ENCODE results near the gene NCK1. TPM values are rescaled to one million over a fixed set of nuclear protein-coding genes. Genes with fewer than 3 reads are reported as not detected.

The NCK1 gene
- total RNA-seq, 1 donor from 2014 or later, result 43.7 TPM

DNA sequence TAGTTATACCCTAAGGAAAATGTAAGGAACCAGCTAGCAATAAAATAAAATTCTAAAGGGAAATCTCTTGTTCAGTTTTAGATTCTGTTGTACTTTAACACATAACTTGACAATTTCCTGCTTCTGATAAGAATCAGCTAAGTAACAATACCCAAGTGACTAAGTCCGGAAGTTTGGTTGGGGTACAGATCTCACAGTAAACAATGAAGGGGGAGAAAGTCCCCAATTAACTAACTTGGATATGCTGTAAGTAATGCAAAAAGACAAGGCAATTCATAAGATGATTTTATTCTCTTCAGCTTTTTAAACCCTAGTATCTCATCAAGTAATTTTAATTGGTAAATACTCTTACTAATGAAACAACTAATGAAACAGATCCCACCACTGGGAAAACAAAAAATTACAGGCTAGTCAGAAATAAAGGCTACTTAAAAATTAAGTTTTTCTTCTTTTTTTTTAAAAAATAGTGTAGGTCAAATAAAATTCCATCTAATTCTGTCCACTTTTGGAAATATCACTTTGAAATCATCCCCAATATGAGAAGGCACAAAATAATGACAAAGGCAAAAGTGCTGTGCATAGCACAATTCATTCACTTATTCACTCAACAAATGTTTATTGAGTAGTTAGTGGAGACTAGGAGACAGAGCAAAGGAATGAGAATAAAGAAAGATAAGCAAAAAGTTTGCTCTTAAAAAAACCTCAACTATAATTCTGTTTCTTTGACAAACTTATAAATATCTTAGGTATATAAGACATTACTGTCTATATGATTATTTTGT lies 58.0 kb downstream of the NCK1 start:
- TF ChIP-seq, protein P1, sequence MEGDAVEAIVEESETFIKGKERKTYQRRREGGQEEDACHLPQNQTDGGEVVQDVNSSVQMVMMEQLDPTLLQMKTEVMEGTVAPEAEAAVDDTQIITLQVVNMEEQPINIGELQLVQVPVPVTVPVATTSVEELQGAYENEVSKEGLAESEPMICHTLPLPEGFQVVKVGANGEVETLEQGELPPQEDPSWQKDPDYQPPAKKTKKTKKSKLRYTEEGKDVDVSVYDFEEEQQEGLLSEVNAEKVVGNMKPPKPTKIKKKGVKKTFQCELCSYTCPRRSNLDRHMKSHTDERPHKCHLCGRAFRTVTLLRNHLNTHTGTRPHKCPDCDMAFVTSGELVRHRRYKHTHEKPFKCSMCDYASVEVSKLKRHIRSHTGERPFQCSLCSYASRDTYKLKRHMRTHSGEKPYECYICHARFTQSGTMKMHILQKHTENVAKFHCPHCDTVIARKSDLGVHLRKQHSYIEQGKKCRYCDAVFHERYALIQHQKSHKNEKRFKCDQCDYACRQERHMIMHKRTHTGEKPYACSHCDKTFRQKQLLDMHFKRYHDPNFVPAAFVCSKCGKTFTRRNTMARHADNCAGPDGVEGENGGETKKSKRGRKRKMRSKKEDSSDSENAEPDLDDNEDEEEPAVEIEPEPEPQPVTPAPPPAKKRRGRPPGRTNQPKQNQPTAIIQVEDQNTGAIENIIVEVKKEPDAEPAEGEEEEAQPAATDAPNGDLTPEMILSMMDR (IDR thresholded peaks at IDR 0.05; ENCODE audit: insufficient read depth, low read depth, low read length), result no peak
- no peak for TF ChIP-seq EZH2 (IDR thresholded peaks at IDR 0.05; ENCODE audit: insufficient read depth, low read length)
- Histone ChIP-seq H3K27ac (ENCODE audit: low read depth, low read length) (no peak overlapping the region), H3K4me2 (ENCODE audit: low read length) (no peak overlapping the region), H3K79me2 (ENCODE audit: insufficient read depth, low read length) (peaks cover 53% of the 10 kb centered on the region), H3K36me3 (ENCODE audit: insufficient read depth, low read length) (no peaks in the 10 kb centered on the region), H3K9ac (ENCODE audit: low read length) (no peak overlapping the region), H4K20me1 (ENCODE audit: insufficient read depth, low read length) (peaks cover 28% of the 10 kb centered on the region), H3K27me3 (ENCODE audit: insufficient read depth, low read length) (no peaks in the 10 kb centered on the region), H3K4me3 (ENCODE audit: insufficient read depth, low read depth, low read length) (no peak overlapping the region), H3K9me3 (ENCODE audit: insufficient read depth, low read depth, low read length) (no peaks in the 10 kb centered on the region), H2AFZ (ENCODE audit: low read depth, low read length) (no peak overlapping the region), H3K4me1 (ENCODE audit: insufficient read depth, low read length) (no peaks in the 10 kb centered on the region)
- Mint-ChIP-seq H3K4me1 (ENCODE audit: low read depth, unreplicated experiment) (peaks cover 8% of the 10 kb centered on the region), H3K9me3 (ENCODE audit: unreplicated experiment) (peaks cover 3% of the 10 kb centered on the region), H3K27me3 (ENCODE audit: low read depth, unreplicated experiment) (no peaks in the 10 kb centered on the region), H3K36me3 (ENCODE audit: low read depth, unreplicated experiment) (peaks cover 7% of the 10 kb centered on the region), H3K4me3 (ENCODE audit: unreplicated experiment) (no peak overlapping the region), H3K27ac (ENCODE audit: unreplicated experiment) (no peak overlapping the region)
- DNase-seq (ENCODE audit: low read depth) (peak; percentile 47), FAIRE-seq (no peak)

DNA sequence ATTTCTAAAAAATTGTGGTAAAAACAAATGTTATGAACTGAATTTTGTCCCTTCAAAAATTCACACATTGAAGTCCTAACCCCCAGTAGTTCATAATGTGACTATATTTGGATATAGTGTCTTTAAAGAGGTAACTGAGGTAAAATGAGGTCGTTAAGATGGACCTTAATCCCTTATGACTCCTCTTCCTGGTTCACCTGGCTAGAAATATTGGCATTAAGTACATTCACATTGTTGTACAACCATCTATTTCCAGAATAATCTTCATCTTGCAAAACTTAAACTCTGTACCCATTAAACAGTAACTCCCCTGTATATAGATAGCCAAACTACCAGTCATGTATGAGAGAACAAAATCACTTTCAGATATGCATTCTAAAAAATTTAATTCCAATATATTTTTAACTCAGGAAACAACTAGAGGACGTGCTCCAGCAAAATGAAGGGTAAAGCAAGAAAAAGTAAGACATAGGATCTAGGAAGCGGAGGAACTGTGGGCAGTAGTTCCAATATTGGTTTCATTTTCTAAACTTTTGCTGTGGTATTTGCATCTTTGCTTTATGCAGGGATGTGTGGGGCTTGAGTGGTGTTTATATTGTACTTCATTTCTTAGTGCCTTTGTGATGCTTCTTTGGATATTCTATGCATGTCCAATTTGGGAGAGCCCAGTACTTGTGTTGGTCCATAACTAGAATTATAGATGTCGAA lies 59.0 kb downstream of the NCK1 start:
- H3K9me3 ChIP-seq (ENCODE audit: insufficient read depth, low read depth, low read length), result no peaks in the 10 kb centered on the region
- no peaks in the 10 kb centered on the region for H3K36me3 ChIP-seq (ENCODE audit: insufficient read depth, low read length)
- H3K9ac ChIP-seq (ENCODE audit: low read length), result no peak overlapping the region
- Mint-ChIP-seq H3K9me3 (ENCODE audit: unreplicated experiment) (peaks cover 3% of the 10 kb centered on the region), H3K36me3 (ENCODE audit: low read depth, unreplicated experiment) (peaks cover 4% of the 10 kb centered on the region), H3K27ac (ENCODE audit: unreplicated experiment) (no peak overlapping the region), H3K27me3 (ENCODE audit: low read depth, unreplicated experiment) (no peaks in the 10 kb centered on the region), H3K4me3 (ENCODE audit: unreplicated experiment) (no peak overlapping the region), H3K4me1 (ENCODE audit: low read depth, unreplicated experiment) (peaks cover 8% of the 10 kb centered on the region)
- H3K79me2 ChIP-seq (ENCODE audit: insufficient read depth, low read length), result peaks cover 49% of the 10 kb centered on the region
- no peaks in the 10 kb centered on the region for H3K4me1 ChIP-seq (ENCODE audit: insufficient read depth, low read length)
- H3K27me3 ChIP-seq (ENCODE audit: insufficient read depth, low read length), result no peaks in the 10 kb centered on the region
- TF ChIP-seq, protein P1 (IDR thresholded peaks at IDR 0.05; ENCODE audit: insufficient read depth, low read depth, low read length), result no peak
- no peak for TF ChIP-seq EZH2 (IDR thresholded peaks at IDR 0.05; ENCODE audit: insufficient read depth, low read length)
- no peak overlapping the region for H3K27ac ChIP-seq (ENCODE audit: low read depth, low read length)
- no peak overlapping the region for H3K4me2 ChIP-seq (ENCODE audit: low read length)
- H2AFZ ChIP-seq (ENCODE audit: low read depth, low read length), result no peak overlapping the region
- no peak overlapping the region for H3K4me3 ChIP-seq (ENCODE audit: insufficient read depth, low read depth, low read length)
- peaks cover 27% of the 10 kb centered on the region for H4K20me1 ChIP-seq (ENCODE audit: insufficient read depth, low read length)
- DNase-seq (ENCODE audit: low read depth) (no peak), FAIRE-seq (no peak)
